ENCODE data around the gene VAPA. TPM values are rescaled to one million over a fixed set of nuclear protein-coding genes. Genes with fewer than 3 reads are reported as not detected.

The VAPA gene
- total RNA-seq, 1 experiment from 2014 or later: 137 TPM

GRCh38 chr18:9946831-9947230 is 33.0 kb downstream of the VAPA start:
- Mint-ChIP-seq H3K27me3 (ENCODE audit: low read depth) (no peaks in the 10 kb centered on the region), H3K36me3 (peaks cover 35% of the 10 kb centered on the region), H3K4me1 (no peaks in the 10 kb centered on the region), H3K27ac (no peak overlapping the region), H3K4me3 (no peak overlapping the region), H3K9me3 (no peaks in the 10 kb centered on the region)
- POLR2A ChIA-PET: no interaction called here
- TF ChIP-seq, protein P1, sequence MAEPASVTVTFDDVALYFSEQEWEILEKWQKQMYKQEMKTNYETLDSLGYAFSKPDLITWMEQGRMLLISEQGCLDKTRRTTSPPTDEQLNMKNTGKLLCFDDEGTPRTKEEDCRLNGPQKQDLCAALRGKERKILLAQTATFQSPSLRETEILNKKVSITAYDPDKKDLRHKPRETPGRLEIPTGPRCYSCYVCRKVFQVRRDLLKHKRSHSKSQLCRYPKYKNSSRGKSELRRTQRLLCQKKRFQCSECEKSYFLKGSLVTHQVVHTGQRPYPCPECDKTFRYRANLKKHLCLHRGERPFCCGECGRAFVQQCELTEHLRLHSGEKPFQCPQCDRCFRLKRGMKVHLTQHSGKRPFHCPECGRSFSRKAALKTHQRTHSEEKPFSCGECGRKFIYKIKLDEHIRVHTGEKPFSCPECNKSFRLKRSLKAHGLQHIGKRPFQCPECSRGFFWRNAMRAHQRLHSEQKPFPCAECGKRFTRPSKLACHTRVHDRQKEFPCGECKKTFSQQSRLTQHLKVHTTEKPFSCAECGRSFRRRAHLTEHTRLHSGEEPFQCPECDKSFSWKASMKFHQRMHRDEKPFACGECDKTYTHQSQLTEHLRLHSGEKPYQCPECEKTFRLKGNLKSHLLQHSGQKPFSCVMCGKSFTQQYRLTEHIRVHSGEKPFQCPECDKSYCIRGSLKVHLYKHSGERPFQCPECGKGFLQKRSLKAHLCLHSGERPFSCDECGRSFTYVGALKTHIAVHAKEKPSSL (CRISPR knock-in tag; conservative IDR thresholded peaks at IDR 0.05): no peak
- TF ChIP-seq, protein P2, sequence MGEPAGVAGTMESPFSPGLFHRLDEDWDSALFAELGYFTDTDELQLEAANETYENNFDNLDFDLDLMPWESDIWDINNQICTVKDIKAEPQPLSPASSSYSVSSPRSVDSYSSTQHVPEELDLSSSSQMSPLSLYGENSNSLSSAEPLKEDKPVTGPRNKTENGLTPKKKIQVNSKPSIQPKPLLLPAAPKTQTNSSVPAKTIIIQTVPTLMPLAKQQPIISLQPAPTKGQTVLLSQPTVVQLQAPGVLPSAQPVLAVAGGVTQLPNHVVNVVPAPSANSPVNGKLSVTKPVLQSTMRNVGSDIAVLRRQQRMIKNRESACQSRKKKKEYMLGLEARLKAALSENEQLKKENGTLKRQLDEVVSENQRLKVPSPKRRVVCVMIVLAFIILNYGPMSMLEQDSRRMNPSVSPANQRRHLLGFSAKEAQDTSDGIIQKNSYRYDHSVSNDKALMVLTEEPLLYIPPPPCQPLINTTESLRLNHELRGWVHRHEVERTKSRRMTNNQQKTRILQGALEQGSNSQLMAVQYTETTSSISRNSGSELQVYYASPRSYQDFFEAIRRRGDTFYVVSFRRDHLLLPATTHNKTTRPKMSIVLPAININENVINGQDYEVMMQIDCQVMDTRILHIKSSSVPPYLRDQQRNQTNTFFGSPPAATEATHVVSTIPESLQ (CRISPR knock-in tag; IDR thresholded peaks at IDR 0.05): no peak
- TF ChIP-seq, protein P3, sequence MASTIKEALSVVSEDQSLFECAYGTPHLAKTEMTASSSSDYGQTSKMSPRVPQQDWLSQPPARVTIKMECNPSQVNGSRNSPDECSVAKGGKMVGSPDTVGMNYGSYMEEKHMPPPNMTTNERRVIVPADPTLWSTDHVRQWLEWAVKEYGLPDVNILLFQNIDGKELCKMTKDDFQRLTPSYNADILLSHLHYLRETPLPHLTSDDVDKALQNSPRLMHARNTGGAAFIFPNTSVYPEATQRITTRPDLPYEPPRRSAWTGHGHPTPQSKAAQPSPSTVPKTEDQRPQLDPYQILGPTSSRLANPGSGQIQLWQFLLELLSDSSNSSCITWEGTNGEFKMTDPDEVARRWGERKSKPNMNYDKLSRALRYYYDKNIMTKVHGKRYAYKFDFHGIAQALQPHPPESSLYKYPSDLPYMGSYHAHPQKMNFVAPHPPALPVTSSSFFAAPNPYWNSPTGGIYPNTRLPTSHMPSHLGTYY (CRISPR knock-in tag; IDR thresholded peaks at IDR 0.05): no peak
- DNase-seq (ENCODE audit: low spot score) (no peak), ATAC-seq (no peak)
- CTCF ChIA-PET: no interaction called here

- Mint-ChIP-seq H3K4me1 (no peaks in the 10 kb centered on the region), H3K9me3 (no peaks in the 10 kb centered on the region), H3K4me3 (no peak overlapping the region), H3K27me3 (ENCODE audit: low read depth) (no peaks in the 10 kb centered on the region), H3K27ac (no peak overlapping the region), H3K36me3 (peaks cover 37% of the 10 kb centered on the region)
- no peak for DNase-seq (ENCODE audit: low spot score)
- TF ChIP-seq CREB1 (CRISPR knock-in tag; IDR thresholded peaks at IDR 0.05): no peak
- no peak for TF ChIP-seq IRF2 (CRISPR knock-in tag; IDR thresholded peaks at IDR 0.05; ENCODE audit: borderline replicate concordance, low read depth)
- TF ChIP-seq NR3C1 (CRISPR knock-in tag; conservative IDR thresholded peaks at IDR 0.05; ENCODE audit: low read depth): no peak
- ChIA-PET CTCF (no interaction called here), POLR2A (no interaction called here)
- ATAC-seq: no peak
Observed at GRCh38 chr18:9947248-9947647, 33.4 kb downstream of the VAPA start.

DNA sequence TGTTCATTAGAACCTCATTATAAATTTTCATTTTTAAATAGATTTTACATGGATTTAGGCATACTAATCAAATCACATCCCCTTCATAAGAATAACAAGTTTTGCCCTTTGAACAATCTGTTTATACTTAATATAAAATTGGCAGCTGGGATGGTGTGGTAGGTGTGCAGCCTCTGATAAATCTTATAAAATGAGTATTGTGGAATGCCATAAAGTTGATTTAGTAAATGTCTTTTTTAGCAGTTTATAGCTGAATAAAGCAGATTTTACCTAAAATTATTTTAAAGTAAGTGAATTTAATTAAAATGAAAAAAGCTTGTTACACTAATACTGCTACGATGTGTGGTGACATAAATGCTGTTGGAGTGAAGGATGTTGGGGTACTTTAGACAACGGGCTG is 35.5 kb downstream of the VAPA start:
- ChIA-PET CTCF (interaction anchor here (0.6 to 2.2 kb wide), 2 partner anchors 248 to 374 kb away, joined by 4 to 8 read pairs; no protein-coding TSS in a partner anchor), POLR2A (no interaction called here)
- no peak overlapping the region for H3K27ac Mint-ChIP-seq
- ATAC-seq: no peak
- no peaks in the 10 kb centered on the region for H3K27me3 Mint-ChIP-seq (ENCODE audit: low read depth)
- no peak overlapping the region for H3K4me3 Mint-ChIP-seq
- DNase-seq (ENCODE audit: low spot score): no peak
- H3K9me3 Mint-ChIP-seq: no peaks in the 10 kb centered on the region
- TF ChIP-seq ZBTB43 (CRISPR knock-in tag; IDR thresholded peaks at IDR 0.05) (no peak), NR1H2 (CRISPR knock-in tag; IDR thresholded peaks at IDR 0.05) (no peak), PRRX2 (CRISPR knock-in tag; IDR thresholded peaks at IDR 0.05) (no peak), FOXK1 (CRISPR knock-in tag; IDR thresholded peaks at IDR 0.05) (no peak), CREB1 (CRISPR knock-in tag; IDR thresholded peaks at IDR 0.05) (no peak), CREM (CRISPR knock-in tag; IDR thresholded peaks at IDR 0.05) (no peak), AFF4 (CRISPR knock-in tag; IDR thresholded peaks at IDR 0.05; ENCODE audit: borderline replicate concordance) (no peak)
- TF ChIP-seq, protein P4, sequence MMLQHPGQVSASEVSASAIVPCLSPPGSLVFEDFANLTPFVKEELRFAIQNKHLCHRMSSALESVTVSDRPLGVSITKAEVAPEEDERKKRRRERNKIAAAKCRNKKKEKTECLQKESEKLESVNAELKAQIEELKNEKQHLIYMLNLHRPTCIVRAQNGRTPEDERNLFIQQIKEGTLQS (CRISPR knock-in tag; conservative IDR thresholded peaks at IDR 0.05): no peak
- TF ChIP-seq, protein P5, sequence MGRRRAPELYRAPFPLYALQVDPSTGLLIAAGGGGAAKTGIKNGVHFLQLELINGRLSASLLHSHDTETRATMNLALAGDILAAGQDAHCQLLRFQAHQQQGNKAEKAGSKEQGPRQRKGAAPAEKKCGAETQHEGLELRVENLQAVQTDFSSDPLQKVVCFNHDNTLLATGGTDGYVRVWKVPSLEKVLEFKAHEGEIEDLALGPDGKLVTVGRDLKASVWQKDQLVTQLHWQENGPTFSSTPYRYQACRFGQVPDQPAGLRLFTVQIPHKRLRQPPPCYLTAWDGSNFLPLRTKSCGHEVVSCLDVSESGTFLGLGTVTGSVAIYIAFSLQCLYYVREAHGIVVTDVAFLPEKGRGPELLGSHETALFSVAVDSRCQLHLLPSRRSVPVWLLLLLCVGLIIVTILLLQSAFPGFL (CRISPR knock-in tag; IDR thresholded peaks at IDR 0.05; ENCODE audit: borderline replicate concordance): no peak
- peaks cover 45% of the 10 kb centered on the region for H3K36me3 Mint-ChIP-seq
- H3K4me1 Mint-ChIP-seq: no peaks in the 10 kb centered on the region
